Mucosa of gallbladder (tissue), 1 donor: ENCODE results near the gene FKTN. TPM values are rescaled to one million over a fixed set of nuclear protein-coding genes. Genes with fewer than 3 reads are reported as not detected.
"Not testable (repeated sequence)": the region's sequence is repeated elsewhere in the genome, so short reads cannot be mapped to it uniquely, and the experiment has no call there.

Source experiments
- DNase-seq: peaks from one replicate; pipeline ENCODE4 v3.0.0-alpha.2; 2020; ENCODE audit warnings: low spot score
- total RNA-seq: library from RNA; stranded (reverse); gene quantifications from one replicate; pipeline ENCODE4 v1.2.1, GENCODE V29; 2021
- donor health status: DM: no; HTN: no; CAD: no.

FKTN gene
- 14.2 TPM for total RNA-seq

- peak; percentile 91 for DNase-seq
These were observed at the start of gene FKTN for GRCh38 chr9:105557804-105558610. Gene FKTN (plus strand): TSS chr9:105558131. CDS start chr9:105575033, 16,902 bp downstream.

GRCh38 chr9:105508530-105508929, 49.4 kb upstream of the FKTN start:
- no peak for DNase-seq

GRCh38 chr9:105510024-105510423, 47.9 kb upstream of the FKTN start:
- no peak for DNase-seq

GRCh38 chr9:105511446-105511845, 46.5 kb upstream of the FKTN start:
- no peak for DNase-seq

GRCh38 chr9:105515811-105516413, 42.0 kb upstream of the FKTN start:
- no peak for DNase-seq

- not testable (repeated sequence) for DNase-seq
These were observed 38.1 kb upstream of the FKTN start for GRCh38 chr9:105519710-105520369.

GRCh38 chr9:105520992-105521391, 36.9 kb upstream of the FKTN start:
- not testable (repeated sequence) for DNase-seq

- not testable (repeated sequence) for DNase-seq
These were observed 35.1 kb upstream of the FKTN start for GRCh38 chr9:105522618-105523385.

GRCh38 chr9:105531530-105531929, 26.4 kb upstream of the FKTN start:
- DNase-seq, result no peak

- DNase-seq, result no peak
These were observed 21.8 kb upstream of the FKTN start for GRCh38 chr9:105535920-105536668.

GRCh38 chr9:105539452-105539851, 18.5 kb upstream of the FKTN start:
- no peak for DNase-seq

GRCh38 chr9:105541838-105542237, 16.1 kb upstream of the FKTN start:
- no peak for DNase-seq

- no peak for DNase-seq
These were observed 3.9 kb upstream of the FKTN start for GRCh38 chr9:105554042-105554441.

- DNase-seq, result no peak
These were observed 14.5 kb downstream of the FKTN start for GRCh38 chr9:105572455-105572854.

GRCh38 chr9:105579952-105580351, 22.0 kb downstream of the FKTN start:
- DNase-seq, result not testable (repeated sequence)

GRCh38 chr9:105581550-105581949, 23.6 kb downstream of the FKTN start:
- DNase-seq, result not testable (repeated sequence)

- DNase-seq, result no peak
These were observed 35.2 kb downstream of the FKTN start for GRCh38 chr9:105593145-105593544.

- DNase-seq, result no peak
These were observed 51.0 kb downstream of the FKTN start for GRCh38 chr9:105608721-105609598.

GRCh38 chr9:105621001-105621400, 63.1 kb downstream of the FKTN start:
- no peak for DNase-seq

GRCh38 chr9:105625088-105625487, 67.2 kb downstream of the FKTN start:
- no peak for DNase-seq
